K562 (cell line): Measurements from ENCODE around the gene ABHD3. TPM values are rescaled to one million over a fixed set of nuclear protein-coding genes. Genes with fewer than 3 reads are reported as not detected.
A peak's percentile ranks its signal among the peaks of the same experiment; 100 is the strongest.

Source experiments
- ASH1L ChIP-seq: fragments of 450-650 bp; IDR thresholded peaks from 2 replicates; pipeline ENCODE4 v1.6.1; 2018; ENCODE audit warnings: borderline replicate concordance, mild to moderate bottlenecking, low read depth; ENCODE audit not compliant: partially characterized antibody
- ATF1 ChIP-seq, 2 experiments: fragments of 450-650 bp in 1 of 2; IDR thresholded peaks; 2 replicates each; pipeline ENCODE4 v1.6.1; 2016; ENCODE audit warnings: missing compliant biosample characterization in 1 of 2, missing genetic modification characterization in 1 of 2
- CHD1 ChIP-seq: fragments of 200-600 bp; sonication (generic); IDR thresholded peaks from one replicate; pipeline ENCODE4 v1.6.1; 2012; ENCODE audit warnings: mild to moderate bottlenecking, moderate library complexity, low read length, inconsistent platforms
- CXXC5 ChIP-seq: fragments of 250-450 bp; sonication (Bioruptor Pico); IDR thresholded peaks from 2 replicates; pipeline ENCODE4 v1.8.0; 2022; ENCODE audit warnings: inconsistent platforms, mild to moderate bottlenecking, moderate library complexity
- EP300 ChIP-seq: IDR thresholded peaks from 2 replicates; pipeline ENCODE4 v1.6.1; 2012; ENCODE audit warnings: low read length, improper control_type of control experiment
- ETV5 ChIP-seq: sonication (generic); formaldehyde crosslinking; IDR thresholded peaks from 2 replicates; pipeline ENCODE4 v1.4.0; 2020; ENCODE audit warnings: low read depth, mild to moderate bottlenecking, missing genetic modification reagents
- GTF2E2 ChIP-seq: fragments of 200-800 bp; sonication (Bioruptor generic); IDR thresholded peaks from 2 replicates; pipeline ENCODE4 v1.6.1; 2016; ENCODE audit warnings: missing genetic modification characterization, missing compliant biosample characterization
- HDAC1 ChIP-seq, 2 experiments: fragments of 450-650 bp; IDR thresholded peaks; 2 replicates each; pipeline ENCODE4 v1.6.1; 2016 to 2017; ENCODE audit warnings: inconsistent platforms in 1 of 2, mild to moderate bottlenecking in 1 of 2, moderate library complexity in 1 of 2
- HDGF ChIP-seq: fragments of 450-650 bp; IDR thresholded peaks from 2 replicates; pipeline ENCODE4 v1.6.1; 2016
- JUN ChIP-seq, 2 experiments: sonication (generic) in 1 of 2; formaldehyde crosslinking in 1 of 2; IDR thresholded peaks; 2 replicates each; pipeline versions ENCODE4 v1.6.1 to v1.8.0; 2012 to 2022; ENCODE audit warnings: borderline replicate concordance in 2 of 2, mild to moderate bottlenecking in 2 of 2, improper control_type of control experiment in 1 of 2, low read depth in 1 of 2, low read length in 1 of 2, missing genetic modification reagents in 1 of 2
- KLF16 ChIP-seq: IDR thresholded peaks from 2 replicates; pipeline ENCODE4 v1.6.1; 2016; ENCODE audit warnings: antibody characterized with exemption
- NCOR1 ChIP-seq: fragments of 450-650 bp; IDR thresholded peaks from 2 replicates; pipeline ENCODE4 v1.6.1; 2016; ENCODE audit warnings: mild to moderate bottlenecking, moderate library complexity
- NFRKB ChIP-seq: fragments of 450-650 bp; IDR thresholded peaks from 2 replicates; pipeline ENCODE4 v1.6.1; 2016; ENCODE audit warnings: low read depth
- SAP30 ChIP-seq: fragments of 200-600 bp; sonication (generic); IDR thresholded peaks from 2 replicates; pipeline ENCODE4 v1.6.1; 2012; ENCODE audit warnings: borderline replicate concordance, low read depth, mild to moderate bottlenecking, moderate library complexity, low read length, control low read depth, inconsistent platforms; ENCODE audit not compliant: insufficient read depth, poor library complexity, severe bottlenecking
- SMAD4 ChIP-seq: fragments of 250-450 bp; sonication (Bioruptor Pico); conservative IDR thresholded peaks from 2 replicates; pipeline ENCODE4 v1.8.0; 2021; ENCODE audit warnings: inconsistent platforms, mild to moderate bottlenecking, moderate library complexity
- SMARCE1 ChIP-seq: fragments of 450-650 bp; IDR thresholded peaks from 2 replicates; pipeline ENCODE4 v1.7.1; 2016; ENCODE audit warnings: mild to moderate bottlenecking
- SMC3 ChIP-seq: conservative IDR thresholded peaks from 2 replicates; pipeline ENCODE4 v1.6.1; 2011; ENCODE audit warnings: low read depth, low read length, improper control_type of control experiment; ENCODE audit not compliant: insufficient read depth
- TAL1 ChIP-seq: fragments of 450-650 bp; IDR thresholded peaks from 2 replicates; pipeline ENCODE4 v1.6.1; 2016; ENCODE audit warnings: mild to moderate bottlenecking
- ZNF24 ChIP-seq: fragments of 450-650 bp; IDR thresholded peaks from 2 replicates; pipeline ENCODE4 v1.6.1; 2016
- polyA plus RNA-seq, 8 experiments: library from polyadenylated mRNA; depleted of rRNA in 4 of 8; stranded (reverse) in 5 of 8; unstranded in 3 of 8; fragments of >200 nt; fragmentation: Nextera tagmentation in 2 of 8; fragmentation: Illumina TruSeq in 1 of 8; extraction: Ambion mirVana in 2 of 8; extraction: Trizol in 1 of 8; gene quantifications; 2 replicates each; pipeline versions ENCODE4 v1.2.1 to v1.2.3, GENCODE V29; 2011 to 2014; ENCODE audit warnings: inconsistent platforms in 1 of 8, missing spikeins in 1 of 8
- total RNA-seq, 7 experiments: library from RNA; depleted of rRNA in 6 of 7; stranded (reverse); fragments of >200 nt in 6 of 7; fragmentation: Illumina TruSeq in 2 of 7; extraction: Trizol in 2 of 7; gene quantifications; 2 replicates each; pipeline versions ENCODE4 v1.2.1 to v1.2.3, GENCODE V29; 2011 to 2021; ENCODE audit warnings: low replicate concordance in 1 of 7
- TF ChIP-seq, protein P1 (sequence below): fragments of 450-650 bp; IDR thresholded peaks from 2 replicates; pipeline ENCODE4 v1.6.1; 2016; ENCODE audit warnings: mild to moderate bottlenecking
- TF ChIP-seq, protein P2 (sequence below): IDR thresholded peaks from 2 replicates; pipeline ENCODE4 v1.6.1; 2012; ENCODE audit warnings: low read depth, low read length, improper control_type of control experiment, borderline replicate concordance

Gene ABHD3
- total and polyA plus RNA-seq, 9 of the 15 experiments (the other 6 are each of a cell fraction or from before 2014, with no cell fraction given), result 6.3 to 38.8 (median 19.4) TPM

DNA sequence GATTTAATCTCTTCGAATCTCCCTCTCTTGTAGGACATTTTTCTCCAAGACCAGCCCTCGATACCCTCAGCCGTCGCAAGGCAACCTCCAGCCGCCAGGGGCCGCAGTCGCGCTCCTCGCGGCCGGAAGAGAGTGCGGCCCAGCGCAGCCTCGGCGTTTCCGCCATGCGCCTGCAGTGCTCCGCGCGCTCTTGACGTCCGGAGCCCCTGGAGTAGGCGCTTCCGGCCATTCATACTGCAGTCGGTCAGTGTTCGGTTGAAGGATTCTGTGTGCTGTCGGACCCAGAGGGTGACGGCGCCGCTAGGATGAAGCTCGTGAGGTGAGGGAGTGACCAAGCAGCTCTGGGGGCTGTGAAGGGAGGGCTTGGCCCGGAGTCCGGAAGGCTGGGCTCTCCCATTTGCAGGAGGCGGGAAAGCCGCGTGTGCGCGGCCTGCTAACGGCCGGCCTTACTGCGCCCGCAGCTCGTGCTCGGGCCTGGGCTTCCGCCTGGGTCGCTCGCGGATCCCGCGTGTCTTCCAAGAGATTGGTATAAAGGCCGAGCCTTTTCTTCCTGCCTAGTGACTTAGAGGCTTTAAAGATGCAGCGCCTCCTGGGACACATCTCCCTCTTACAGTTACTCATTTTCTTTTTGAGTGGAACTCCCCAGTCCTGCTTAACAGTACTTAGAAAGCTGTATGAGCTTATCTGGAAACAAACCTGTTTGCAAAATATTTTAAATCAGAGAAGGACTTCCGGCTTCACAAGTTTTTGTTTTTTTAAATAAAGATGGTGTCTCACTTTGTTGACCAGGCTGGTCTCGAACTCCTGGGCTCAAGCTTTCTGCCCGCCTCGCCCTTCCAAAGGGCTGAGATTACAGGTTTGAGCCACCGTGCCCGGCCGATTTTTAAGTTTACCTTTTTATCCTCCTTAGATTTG lies 92.2 kb downstream of the ABHD3 start, which contains the start of gene SNRPD1 (continued):
- TF ChIP-seq, protein P1, sequence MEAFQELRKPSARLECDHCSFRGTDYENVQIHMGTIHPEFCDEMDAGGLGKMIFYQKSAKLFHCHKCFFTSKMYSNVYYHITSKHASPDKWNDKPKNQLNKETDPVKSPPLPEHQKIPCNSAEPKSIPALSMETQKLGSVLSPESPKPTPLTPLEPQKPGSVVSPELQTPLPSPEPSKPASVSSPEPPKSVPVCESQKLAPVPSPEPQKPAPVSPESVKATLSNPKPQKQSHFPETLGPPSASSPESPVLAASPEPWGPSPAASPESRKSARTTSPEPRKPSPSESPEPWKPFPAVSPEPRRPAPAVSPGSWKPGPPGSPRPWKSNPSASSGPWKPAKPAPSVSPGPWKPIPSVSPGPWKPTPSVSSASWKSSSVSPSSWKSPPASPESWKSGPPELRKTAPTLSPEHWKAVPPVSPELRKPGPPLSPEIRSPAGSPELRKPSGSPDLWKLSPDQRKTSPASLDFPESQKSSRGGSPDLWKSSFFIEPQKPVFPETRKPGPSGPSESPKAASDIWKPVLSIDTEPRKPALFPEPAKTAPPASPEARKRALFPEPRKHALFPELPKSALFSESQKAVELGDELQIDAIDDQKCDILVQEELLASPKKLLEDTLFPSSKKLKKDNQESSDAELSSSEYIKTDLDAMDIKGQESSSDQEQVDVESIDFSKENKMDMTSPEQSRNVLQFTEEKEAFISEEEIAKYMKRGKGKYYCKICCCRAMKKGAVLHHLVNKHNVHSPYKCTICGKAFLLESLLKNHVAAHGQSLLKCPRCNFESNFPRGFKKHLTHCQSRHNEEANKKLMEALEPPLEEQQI, result peak; percentile 99
- peak; percentile 60; the same call in 1 of the 2 replicates for TF ChIP-seq SMAD4 (CRISPR knock-in tag)
- TF ChIP-seq SMC3, result peak; percentile 44; the same call in 1 of the 2 replicates
- TF ChIP-seq ASH1L, result peak; percentile 23
- TF ChIP-seq HDAC1 (IDR thresholded peaks at IDR 0.05), result peak; percentile 5 to 98; a peak in 3 of 4 replicates
- peak; percentile 97 for TF ChIP-seq SAP30
- peak; percentile 57; the same call in 1 of the 2 replicates for TF ChIP-seq JUN (IDR thresholded peaks at IDR 0.05; ENCODE audit: borderline replicate concordance, low read depth, low read length)
- 0 out of 2 replicates have a peak, but pooled peaks have one; percentile 34 for TF ChIP-seq JUN (CRISPR knock-in tag; IDR thresholded peaks at IDR 0.05; ENCODE audit: borderline replicate concordance)
- TF ChIP-seq CHD1, result peak; percentile 36
- TF ChIP-seq HDGF, result no peak
- TF ChIP-seq EP300, result peak; percentile 55
- peak; percentile 98 for TF ChIP-seq ETV5
- TF ChIP-seq KLF16, result 0 out of 2 replicates have a peak, but pooled peaks have one; percentile 7
- TF ChIP-seq ZNF24, result peak; percentile 62
- peak; percentile 49 for TF ChIP-seq ATF1 (CRISPR knock-in tag; IDR thresholded peaks at IDR 0.05)
- TF ChIP-seq ATF1 (tag; IDR thresholded peaks at IDR 0.05), result peak; percentile 92
- TF ChIP-seq NFRKB, result peak; percentile 84
- TF ChIP-seq GTF2E2 (tag), result no peak
- peak; percentile 93 for TF ChIP-seq CXXC5 (CRISPR knock-in tag)
- no peak for TF ChIP-seq TAL1
- TF ChIP-seq, protein P2, sequence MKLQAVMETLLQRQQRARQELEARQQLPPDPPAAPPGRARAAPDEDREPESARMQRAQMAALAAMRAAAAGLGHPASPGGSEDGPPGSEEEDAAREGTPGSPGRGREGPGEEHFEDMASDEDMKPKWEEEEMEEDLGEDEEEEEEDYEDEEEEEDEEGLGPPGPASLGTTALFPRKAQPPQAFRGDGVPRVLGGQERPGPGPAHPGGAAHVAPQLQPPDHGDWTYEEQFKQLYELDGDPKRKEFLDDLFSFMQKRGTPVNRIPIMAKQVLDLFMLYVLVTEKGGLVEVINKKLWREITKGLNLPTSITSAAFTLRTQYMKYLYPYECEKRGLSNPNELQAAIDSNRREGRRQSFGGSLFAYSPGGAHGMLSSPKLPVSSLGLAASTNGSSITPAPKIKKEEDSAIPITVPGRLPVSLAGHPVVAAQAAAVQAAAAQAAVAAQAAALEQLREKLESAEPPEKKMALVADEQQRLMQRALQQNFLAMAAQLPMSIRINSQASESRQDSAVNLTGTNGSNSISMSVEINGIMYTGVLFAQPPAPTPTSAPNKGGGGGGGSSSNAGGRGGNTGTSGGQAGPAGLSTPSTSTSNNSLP, result 0 out of 2 replicates have a peak, but pooled peaks have one; percentile 2
- TF ChIP-seq NCOR1, result peak; percentile 24
- no peak for TF ChIP-seq SMARCE1
